Heart right ventricle (tissue), 16 donors: ENCODE results near the gene CCDC102A. TPM values are rescaled to one million over a fixed set of nuclear protein-coding genes. Genes with fewer than 3 reads are reported as not detected.

Experiments
- ATAC-seq, 8 donors: fragments of 200-7000 bp; cut with Tn5 transposase; one replicate each; pipeline ENCODE4 v1.9.1; 2020; ENCODE audit warnings: mild to moderate bottlenecking in 8 of 8, moderate library complexity in 8 of 8, moderate number of reproducible peaks in 1 of 8
- DNase-seq, 2 donors: peaks; one replicate each; pipeline ENCODE4 v3.0.0-alpha.2; 2020
- H3K27ac ChIP-seq, 10 donors: fragments of 200-600 bp; sonication (generic) in 2 of 10; one replicate each; pipeline versions ENCODE4 v1.5.0 to v1.8.0; 2020 to 2022; ENCODE audit warnings: mild to moderate bottlenecking in 3 of 10
- H3K27me3 ChIP-seq, 7 donors: fragments of 200-600 bp; one replicate each; pipeline ENCODE4 v1.8.0; 2021 to 2022; ENCODE audit warnings: mild to moderate bottlenecking in 2 of 7
- H3K36me3 ChIP-seq, 9 donors: fragments of 200-600 bp; sonication (generic) in 1 of 9; one replicate each; pipeline versions ENCODE4 v1.5.0 to v1.8.0; 2020 to 2022; ENCODE audit warnings: mild to moderate bottlenecking in 2 of 9
- H3K4me1 ChIP-seq, 9 donors: fragments of 200-600 bp; sonication (generic) in 1 of 9; one replicate each; pipeline versions ENCODE4 v1.5.0 to v1.8.0; 2020 to 2022; ENCODE audit warnings: mild to moderate bottlenecking in 4 of 9
- H3K4me3 ChIP-seq, 10 donors: fragments of 200-600 bp; sonication (generic) in 2 of 10; one replicate each; pipeline versions ENCODE4 v1.5.0 to v1.8.0; 2020 to 2022; ENCODE audit warnings: mild to moderate bottlenecking in 7 of 10, moderate library complexity in 2 of 10
- H3K9me3 ChIP-seq, 11 donors: fragments of 200-600 bp in 10 of 11; sonication (generic) in 2 of 11; one replicate each; pipeline versions ENCODE4 v1.5.0 to v1.8.0; 2013 to 2022; ENCODE audit warnings: mild to moderate bottlenecking in 2 of 11, control low read depth in 1 of 11, moderate library complexity in 1 of 11
- WGBS, 2 donors: extraction: QIAGEN DNeasy Blood & Tissue Kit; methylation state at CpG; one replicate each; pipeline ENCODE4 v1.1.7; 2013; ENCODE audit warnings: inconsistent platforms in 1 of 2; 5-methylcytosine and 5-hydroxymethylcytosine counted together
- intact Hi-C, 10 donors: fragments of 100-400 bp; cut with DNase I; formaldehyde crosslinking; loops; one replicate each; pipeline versions ENCODE4 v1.11.1 to v1.14.2; 2022
- polyA plus RNA-seq, 2 donors: library from polyadenylated mRNA; stranded (reverse); fragments of 200-250 nt; gene quantifications; one replicate each; pipeline ENCODE4 v1.2.3, GENCODE V29; 2013
- total RNA-seq, 10 donors: library from RNA; stranded (reverse); fragmentation: NEBNext Ultra II Directional in 3 of 10; extraction: Animal tissue kit (Norgen Biotek cat#: 25700) in 3 of 10; gene quantifications; one replicate each; pipeline versions ENCODE4 v1.2.1 to v1.2.4, GENCODE V29; 2021 to 2023
- TF ChIP-seq, protein P1 (sequence below), 9 donors: fragments of 200-600 bp; sonication (generic) in 2 of 9; IDR thresholded peaks; one replicate each; pipeline versions ENCODE4 v1.5.0 to v1.8.0; 2021 to 2022; ENCODE audit warnings: antibody characterized with exemption in 9 of 9, mild to moderate bottlenecking in 5 of 9, moderate library complexity in 1 of 9
- donor health status: Arrhythmogenic right ventricular cardiomyopathy.
- donor health status: ischemic (EF 13 %, LVEDD 7.1; RV severe dilation, severe dysfunction).
- donor health status: healthy with polysubstance abuse.
- donor health status: DM: no; HTN: yes; CAD: no.
- donor health status: DM: no; HTN: no; CAD: no.
- donor health status: ischemic (EF 25% LVEDD 6.9; RV normal size, moderate dysfunction).
- donor health status: ischemic (EF 25% LVEDD 5.7; RV mildly dilated, moderate dysfunction).
- donor health status: healthy.
- donor health status: DM: yes; HTN: yes; CAD: no.
- donor health status: Ischemic cardiomyopathy.
- donor health status: ischemic (EF 35%, LVEDD 5.7; RV mildly dilated, moderate dysfunction).
- donor health status: nonischemic (EF 11% LVEDD 7.7; RV severe dilation, severe dysfunction).
- donor health status: DM: yes; HTN: yes; CAD: no.
- donor health status: PGD.
- donor health status: ischemic (EF 29% LVEDD 5.4; RV normal size, mild dysfunction).
- donor health status: nonischemic (EF 23%, LVEDD 6.1; RV moderate dilation, normal function).

CCDC102A gene
- total and polyA plus RNA-seq, 12 donors = 3.1 to 10.2 (median 5.1) TPM

GRCh38 chr16:57478396-57479204, 57.8 kb downstream of the CCDC102A start:
- Histone ChIP-seq H3K4me1 (peaks cover 16 to 54% (median 37%) of the 10 kb centered on the region in 9 donors), H3K27me3 (peaks cover 0 to 11% (median 0%) of the 10 kb centered on the region in 7 donors), H3K27ac (peak overlapping the region in 8 of 10 donors; percentile 56 to 75 (median 67)), H3K4me3 (peak overlapping the region; percentile 32 to 67 (median 58)), H3K36me3 (peaks cover 0 to 19% (median 5%) of the 10 kb centered on the region in 9 donors), H3K9me3 (no peaks in the 10 kb centered on the region)
- DNase-seq (no peak), ATAC-seq (no peak)
- intact Hi-C loops = loop anchor here in 4 of 10 donors (5.0 kb wide), 1 partner anchor 39 kb away; no protein-coding TSS in a partner anchor
- TF ChIP-seq, protein P1, sequence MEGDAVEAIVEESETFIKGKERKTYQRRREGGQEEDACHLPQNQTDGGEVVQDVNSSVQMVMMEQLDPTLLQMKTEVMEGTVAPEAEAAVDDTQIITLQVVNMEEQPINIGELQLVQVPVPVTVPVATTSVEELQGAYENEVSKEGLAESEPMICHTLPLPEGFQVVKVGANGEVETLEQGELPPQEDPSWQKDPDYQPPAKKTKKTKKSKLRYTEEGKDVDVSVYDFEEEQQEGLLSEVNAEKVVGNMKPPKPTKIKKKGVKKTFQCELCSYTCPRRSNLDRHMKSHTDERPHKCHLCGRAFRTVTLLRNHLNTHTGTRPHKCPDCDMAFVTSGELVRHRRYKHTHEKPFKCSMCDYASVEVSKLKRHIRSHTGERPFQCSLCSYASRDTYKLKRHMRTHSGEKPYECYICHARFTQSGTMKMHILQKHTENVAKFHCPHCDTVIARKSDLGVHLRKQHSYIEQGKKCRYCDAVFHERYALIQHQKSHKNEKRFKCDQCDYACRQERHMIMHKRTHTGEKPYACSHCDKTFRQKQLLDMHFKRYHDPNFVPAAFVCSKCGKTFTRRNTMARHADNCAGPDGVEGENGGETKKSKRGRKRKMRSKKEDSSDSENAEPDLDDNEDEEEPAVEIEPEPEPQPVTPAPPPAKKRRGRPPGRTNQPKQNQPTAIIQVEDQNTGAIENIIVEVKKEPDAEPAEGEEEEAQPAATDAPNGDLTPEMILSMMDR (IDR thresholded peaks at IDR 0.05) = no peak
- WGBS, 2 donors = 44 to 56% methylated on average over 15 of the region's 15 CpGs

GRCh38 chr16:57477531-57478202, 58.7 kb downstream of the CCDC102A start:
- Histone ChIP-seq H3K36me3 (peaks cover 0 to 28% (median 14%) of the 10 kb centered on the region in 9 donors), H3K9me3 (no peaks in the 10 kb centered on the region), H3K27me3 (peaks cover 0 to 11% (median 0%) of the 10 kb centered on the region in 7 donors), H3K27ac (peak overlapping the region in 1 of 10 donors; percentile 75), H3K4me3 (no peak overlapping the region), H3K4me1 (peaks cover 16 to 56% (median 39%) of the 10 kb centered on the region in 9 donors)
- TF ChIP-seq, protein P1 (IDR thresholded peaks at IDR 0.05) = no peak
- WGBS, 2 donors = 71 to 78% methylated on average over 9 of the region's 9 CpGs
- intact Hi-C loops = loop anchor here in 4 of 10 donors (5.0 kb wide), 1 partner anchor 40 kb away; no protein-coding TSS in a partner anchor
- ATAC-seq (no peak), DNase-seq (no peak)

DNA sequence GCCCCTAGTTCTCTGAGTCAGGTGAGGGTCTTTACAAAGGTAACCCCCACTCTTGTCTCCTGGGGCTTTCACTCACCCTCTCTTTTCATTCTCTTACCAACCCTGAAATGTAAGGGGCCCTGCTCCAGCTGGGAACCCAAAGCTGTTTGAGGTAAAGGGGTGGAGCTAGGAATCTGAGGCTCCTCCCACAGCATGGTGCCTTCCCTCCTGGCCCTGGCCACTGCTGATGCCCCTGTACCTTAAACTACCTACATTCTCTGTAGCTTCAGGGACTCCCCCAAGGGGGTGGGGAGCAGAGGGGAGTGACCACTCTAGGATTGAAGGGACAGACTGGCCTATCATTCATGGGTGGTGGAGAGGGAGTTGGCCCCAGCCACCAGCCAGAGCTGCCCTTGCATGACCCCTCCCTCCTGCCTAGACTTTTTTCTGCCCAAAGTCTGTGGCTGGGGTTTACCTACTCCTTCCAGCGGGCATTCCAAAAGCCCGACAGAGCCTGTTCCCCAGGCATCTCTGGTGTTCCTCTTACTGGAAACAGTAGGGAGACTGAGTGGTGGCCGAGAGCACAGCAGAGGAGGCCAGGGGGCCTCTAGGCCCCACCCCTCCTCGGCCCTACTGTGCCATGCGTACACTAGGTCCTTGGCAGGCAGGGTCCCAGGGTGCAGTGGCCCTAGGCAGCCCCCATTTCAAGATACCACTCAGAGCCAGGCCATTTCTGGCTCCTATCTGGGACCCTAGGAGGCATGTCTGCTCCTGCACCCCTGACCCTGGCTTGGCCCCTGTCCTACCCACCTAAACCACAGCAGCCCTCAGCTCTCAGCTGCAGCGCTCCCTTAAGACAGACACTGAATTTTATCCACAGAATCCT, 59.6 kb downstream of the CCDC102A start:
- Histone ChIP-seq H3K4me1 (peaks cover 16 to 62% (median 43%) of the 10 kb centered on the region in 9 donors), H3K36me3 (peaks cover 0 to 37% (median 22%) of the 10 kb centered on the region in 9 donors), H3K4me3 (no peak overlapping the region), H3K27me3 (peaks cover 0 to 11% (median 0%) of the 10 kb centered on the region in 7 donors), H3K9me3 (no peaks in the 10 kb centered on the region), H3K27ac (peak overlapping the region in 1 of 10 donors; percentile 36)
- no peak for ATAC-seq
- WGBS, 2 donors = 84 to 93% methylated on average over 6 of the region's 6 CpGs
- TF ChIP-seq, protein P1 (IDR thresholded peaks at IDR 0.05) = no peak
- intact Hi-C loops = loop anchor here in 4 of 10 donors (5.0 kb wide), 1 partner anchor 41 kb away; no protein-coding TSS in a partner anchor
- no peak for DNase-seq
